ENCODE data around the gene CWC27.

Gene CWC27

GRCh38 chr5:64977779-64978178 is 209.0 kb downstream of the CWC27 start:
- DNase-seq (ENCODE audit: low read depth, low spot score): no peak

GRCh38 chr5:64978546-64978945 is 209.8 kb downstream of the CWC27 start:
- DNase-seq (ENCODE audit: low read depth, low spot score): no peak

GRCh38 chr5:64979531-64979930 is 210.8 kb downstream of the CWC27 start:
- DNase-seq (ENCODE audit: low read depth, low spot score): no peak

- no peak for DNase-seq (ENCODE audit: low read depth, low spot score)
Observed at GRCh38 chr5:64980176-64980575, 211.4 kb downstream of the CWC27 start.

- no peak for DNase-seq (ENCODE audit: low read depth, low spot score)
Observed at GRCh38 chr5:64987768-64988167, 219.0 kb downstream of the CWC27 start.

- no peak for DNase-seq (ENCODE audit: low read depth, low spot score)
Observed at GRCh38 chr5:65009207-65009606, 240.5 kb downstream of the CWC27 start.

GRCh38 chr5:65010841-65011240 is 242.1 kb downstream of the CWC27 start:
- no peak for DNase-seq (ENCODE audit: low read depth, low spot score)

GRCh38 chr5:65012301-65012892 is 243.7 kb downstream of the CWC27 start:
- DNase-seq (ENCODE audit: low read depth, low spot score): no peak

GRCh38 chr5:65013166-65013565 is 244.4 kb downstream of the CWC27 start:
- no peak for DNase-seq (ENCODE audit: low read depth, low spot score)

- DNase-seq (ENCODE audit: low read depth, low spot score): no peak
Observed at GRCh38 chr5:65014769-65015168, 246.0 kb downstream of the CWC27 start.

GRCh38 chr5:65015767-65016166 is 247.0 kb downstream of the CWC27 start:
- no peak for DNase-seq (ENCODE audit: low read depth, low spot score)

GRCh38 chr5:65017636-65018035 is 248.9 kb downstream of the CWC27 start:
- DNase-seq (ENCODE audit: low read depth, low spot score): no peak

GRCh38 chr5:65018763-65019162 is 250.0 kb downstream of the CWC27 start:
- no peak for DNase-seq (ENCODE audit: low read depth, low spot score)

GRCh38 chr5:65020492-65020891 is 251.8 kb downstream of the CWC27 start:
- no peak for DNase-seq (ENCODE audit: low read depth, low spot score)

- no peak for DNase-seq (ENCODE audit: low read depth, low spot score)
Observed at GRCh38 chr5:65021527-65022226, 252.9 kb downstream of the CWC27 start.

GRCh38 chr5:65022932-65023331 is 254.2 kb downstream of the CWC27 start:
- DNase-seq (ENCODE audit: low read depth, low spot score): no peak

- no peak for DNase-seq (ENCODE audit: low read depth, low spot score)
Observed at GRCh38 chr5:65024681-65025080, 256.0 kb downstream of the CWC27 start.

GRCh38 chr5:65026816-65027548 is 258.3 kb downstream of the CWC27 start:
- DNase-seq (ENCODE audit: low read depth, low spot score): no peak

GRCh38 chr5:65029178-65029577 is 260.4 kb downstream of the CWC27 start:
- no peak for DNase-seq (ENCODE audit: low read depth, low spot score)

- DNase-seq (ENCODE audit: low read depth, low spot score): no peak
Observed at GRCh38 chr5:65030056-65030455, 261.3 kb downstream of the CWC27 start.

- DNase-seq (ENCODE audit: low read depth, low spot score): no peak
Observed at GRCh38 chr5:65032250-65032649, 263.5 kb downstream of the CWC27 start.

GRCh38 chr5:65034029-65034812 is 265.5 kb downstream of the CWC27 start:
- no peak for DNase-seq (ENCODE audit: low read depth, low spot score)
